AG10803 (cell line): Measurements from ENCODE around the gene CACNB2.

ENCODE experiments used
- DNase-seq: peaks from one replicate; pipeline ENCODE4 v3.0.0; 2010; ENCODE audit warnings: low read depth
- H3K4me3 ChIP-seq: 2 replicates; pipeline ENCODE4 v1.5.1; 2011; ENCODE audit warnings: mild to moderate bottlenecking, low read length, control low read depth
- CTCF ChIP-seq: conservative IDR thresholded peaks from 2 replicates; pipeline ENCODE4 v1.5.1; 2011; ENCODE audit warnings: mild to moderate bottlenecking, low read length, control low read depth, inconsistent platforms

Gene CACNB2

GRCh38 chr10:18158773-18159265, 18.6 kb downstream of the CACNB2 start:
- DNase-seq, result peak; percentile 65
- H3K4me3 ChIP-seq, result peak overlapping the region; percentile 20

GRCh38 chr10:18159557-18159956, 19.3 kb downstream of the CACNB2 start:
- TF ChIP-seq CTCF, result no peak
- DNase-seq, result peak; percentile 75
- H3K4me3 ChIP-seq, result no peak overlapping the region; the same call in 1 of the 2 replicates

More at GRCh38 chr10:18158773-18159265, 18.6 kb downstream of the CACNB2 start:
- TF ChIP-seq CTCF, result no peak

DNA sequence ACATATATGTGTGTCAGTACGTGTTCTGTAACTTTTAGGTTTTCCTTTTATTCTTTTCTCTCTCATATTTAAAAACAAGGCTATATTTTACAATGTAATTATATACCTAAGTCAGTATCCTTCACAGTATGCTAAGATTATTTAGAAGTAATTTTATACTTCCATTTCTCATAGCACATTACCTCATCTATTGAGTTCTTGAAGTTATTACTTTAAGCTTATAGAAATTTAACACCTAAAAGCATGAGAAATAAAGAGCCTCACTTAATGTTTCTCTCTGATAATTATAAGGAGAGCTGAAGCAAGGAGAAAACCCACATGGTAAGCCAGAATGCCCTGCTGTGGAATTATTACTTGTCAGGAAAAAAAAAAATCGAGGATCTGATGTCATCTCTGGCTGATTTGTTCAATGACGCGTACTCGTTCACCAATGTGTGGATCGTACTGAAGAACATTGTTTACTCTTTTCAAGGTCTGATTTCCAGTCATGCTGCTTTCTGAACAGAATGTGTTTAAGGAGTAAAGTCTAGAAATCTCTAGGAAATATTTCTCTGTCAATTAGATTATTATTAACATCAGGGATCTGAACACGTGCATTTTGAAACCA, 21.9 kb downstream of the CACNB2 start:
- no peak for TF ChIP-seq CTCF
- no peak overlapping the region for H3K4me3 ChIP-seq
- DNase-seq, result no peak

- peak; percentile 50 for DNase-seq
- no peak overlapping the region for H3K4me3 ChIP-seq
- no peak for TF ChIP-seq CTCF
These were observed 23.9 kb downstream of the CACNB2 start for GRCh38 chr10:18164093-18164492.

- no peak overlapping the region for H3K4me3 ChIP-seq
- DNase-seq, result peak; percentile 91
- TF ChIP-seq CTCF, result no peak
These were observed 24.6 kb downstream of the CACNB2 start for GRCh38 chr10:18164748-18165361.

DNA sequence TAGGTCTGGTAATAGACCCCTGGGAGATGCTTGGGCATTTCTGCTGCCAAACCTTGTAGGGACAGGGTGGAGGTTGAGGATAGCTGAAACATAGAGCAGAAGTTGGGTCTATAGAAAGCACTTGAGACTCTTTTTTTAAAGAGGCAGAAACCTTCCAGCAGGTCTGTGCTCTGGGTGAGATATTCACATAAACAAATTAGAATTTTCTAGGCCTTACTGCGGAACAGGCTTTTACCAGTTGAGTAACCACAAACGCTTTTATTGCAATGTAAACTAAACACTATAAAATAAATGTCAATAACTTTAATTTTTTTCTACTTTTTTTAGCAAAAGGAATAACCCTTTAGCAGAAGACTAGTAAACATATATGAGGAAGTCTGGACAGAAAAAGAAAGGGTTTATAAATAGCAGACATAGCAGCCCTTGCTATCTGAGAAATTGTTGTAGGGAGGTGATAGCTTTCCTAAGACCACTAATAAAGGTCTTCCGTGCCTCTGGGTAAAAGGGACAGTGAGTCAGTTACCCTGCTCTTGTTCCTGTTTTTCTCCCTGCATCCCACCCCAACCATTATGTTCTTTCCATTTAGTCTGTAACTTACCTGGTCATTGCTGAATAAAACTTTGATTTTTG, 38.7 kb downstream of the CACNB2 start:
- DNase-seq, result no peak
- H3K4me3 ChIP-seq, result no peak overlapping the region

More for the DNA sequence above, 38.7 kb downstream of the CACNB2 start:
- TF ChIP-seq CTCF, result no peak
